NCI-H2107 (cell line): ENCODE results near the gene PKDREJ.
"Not testable (repeated sequence)": the region's sequence is repeated elsewhere in the genome, so short reads cannot be mapped to it uniquely, and the experiment has no call there.

Source experiments
- DNase-seq: peaks from one replicate; lab custom pipeline; 2025; lab: John Stamatoyannopoulos, UW

Gene PKDREJ

DNA sequence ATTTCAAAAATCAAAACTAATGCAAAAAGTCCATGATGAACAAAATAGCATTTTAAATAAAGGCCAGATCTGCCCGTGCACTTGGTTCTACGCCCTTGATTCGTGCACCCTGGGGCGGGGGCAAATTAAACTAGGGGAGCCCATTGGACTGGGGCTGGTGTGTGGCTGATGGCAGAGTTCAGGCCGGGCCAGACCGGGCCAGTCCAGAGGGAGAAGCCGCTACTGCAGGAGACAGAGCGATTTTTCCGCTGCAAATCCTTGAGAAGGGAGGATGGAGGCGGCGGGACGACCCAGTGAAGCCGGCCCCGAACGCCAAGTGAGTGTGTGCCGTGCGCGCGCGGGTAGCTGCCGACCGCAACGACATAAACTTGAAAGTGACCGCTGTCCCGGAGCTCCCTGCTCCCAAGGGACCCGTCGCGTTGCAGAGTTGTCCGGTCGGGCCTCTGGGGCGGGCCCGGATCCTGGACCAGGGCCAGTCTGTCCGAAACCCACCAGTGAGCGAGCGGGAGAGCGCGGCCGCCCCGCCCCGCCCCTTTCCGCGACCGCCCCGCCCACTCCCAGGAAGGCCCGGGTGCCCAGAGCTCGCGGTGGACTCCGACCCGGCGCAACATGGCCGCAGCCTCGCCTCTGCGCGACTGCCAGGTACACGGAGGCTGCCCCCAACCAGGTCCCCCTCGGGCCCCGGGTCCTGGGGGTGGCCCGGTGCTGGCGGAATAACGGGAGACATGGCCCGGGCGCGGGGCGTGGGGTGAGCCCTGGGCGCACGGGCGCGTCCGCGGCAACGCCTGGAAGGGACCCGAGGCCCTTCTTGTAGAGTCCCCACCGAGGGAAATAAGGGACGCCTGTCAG, 4.5 kb upstream of the PKDREJ start, which contains the start of gene TTC38:
TTC38 (plus strand) TSS at position 578 of the 849 bp plus-strand sequence; CDS start at position 610, 32 bp downstream.
- DNase-seq, result no peak

DNA sequence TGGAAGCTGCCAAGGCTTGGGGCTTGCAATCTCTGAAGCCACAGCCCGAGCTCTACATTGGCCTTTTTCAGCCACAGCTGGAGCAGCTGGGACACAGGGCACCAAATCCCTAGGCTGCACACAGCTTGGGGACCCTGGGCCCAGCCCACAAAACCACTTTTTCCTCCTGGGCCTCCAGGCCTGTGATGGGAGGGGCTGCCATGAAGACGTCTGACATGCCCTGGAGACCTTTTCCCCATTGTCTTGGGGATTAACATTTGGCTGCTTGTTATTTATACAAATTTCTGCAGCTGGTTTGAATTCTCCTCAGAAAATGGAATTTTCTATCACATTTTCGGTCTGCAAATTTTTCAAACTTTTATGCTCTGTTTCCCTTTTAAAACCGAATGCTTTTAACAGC, 2.5 kb upstream of the PKDREJ start:
- DNase-seq, result not testable (repeated sequence)

DNA sequence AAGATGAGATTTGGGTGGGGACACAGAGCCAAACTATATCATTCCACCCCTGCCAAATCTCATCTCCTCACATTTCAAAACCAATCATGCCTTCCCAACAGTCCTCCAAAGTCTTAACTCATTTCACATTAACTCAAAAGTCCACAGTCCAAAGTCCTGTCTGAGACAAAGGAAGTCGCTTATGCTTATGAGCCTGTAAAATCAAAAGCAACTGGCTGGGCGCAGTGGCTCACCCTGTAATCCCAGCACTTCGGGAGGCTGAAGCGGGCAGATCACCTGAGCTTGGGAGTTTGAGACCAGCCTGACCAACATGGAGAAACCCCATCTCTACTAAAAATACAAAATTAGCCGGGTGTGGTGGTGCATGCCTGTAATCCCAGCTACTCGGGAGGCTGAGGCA, 1.4 kb upstream of the PKDREJ start:
- DNase-seq, result not testable (repeated sequence)

DNA sequence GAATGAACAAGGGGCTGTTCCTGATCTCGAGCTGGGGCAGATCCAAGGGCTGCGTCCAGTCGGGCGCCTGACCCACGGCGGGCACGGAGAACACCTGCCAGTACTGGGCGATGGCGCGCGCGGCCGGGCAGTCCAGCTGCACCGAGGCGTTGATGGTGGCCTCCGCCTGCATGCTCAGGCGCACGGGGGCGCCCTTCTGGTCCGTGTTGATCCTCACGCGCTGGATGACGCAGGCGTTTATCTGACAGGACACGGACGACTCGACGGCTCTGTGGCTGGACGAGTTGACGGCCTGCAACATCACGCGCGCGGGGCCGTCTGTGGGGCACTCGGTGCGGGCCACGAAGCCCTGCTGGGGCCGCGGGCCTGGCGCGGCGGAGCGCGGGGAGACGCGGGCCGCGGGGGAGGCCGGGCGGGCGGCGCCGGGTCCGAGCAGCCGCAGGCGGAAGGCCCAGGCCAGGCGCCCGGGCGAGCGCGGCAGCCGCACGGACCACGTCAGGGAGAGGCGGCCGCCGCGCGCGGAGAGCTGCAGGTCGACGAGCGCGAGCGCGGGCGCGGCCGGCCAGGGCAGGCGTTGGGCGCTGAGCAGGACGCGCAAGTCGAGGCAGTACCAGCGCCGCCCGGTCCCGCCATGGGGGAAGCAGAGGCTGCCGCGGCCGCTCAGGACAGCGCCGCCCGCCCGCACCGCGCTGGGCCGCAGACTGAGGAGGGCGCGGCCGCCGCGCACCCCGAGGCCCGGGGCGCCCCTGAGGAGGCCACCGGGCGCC, 511 bp downstream of the PKDREJ start:
- DNase-seq, result no peak

DNA sequence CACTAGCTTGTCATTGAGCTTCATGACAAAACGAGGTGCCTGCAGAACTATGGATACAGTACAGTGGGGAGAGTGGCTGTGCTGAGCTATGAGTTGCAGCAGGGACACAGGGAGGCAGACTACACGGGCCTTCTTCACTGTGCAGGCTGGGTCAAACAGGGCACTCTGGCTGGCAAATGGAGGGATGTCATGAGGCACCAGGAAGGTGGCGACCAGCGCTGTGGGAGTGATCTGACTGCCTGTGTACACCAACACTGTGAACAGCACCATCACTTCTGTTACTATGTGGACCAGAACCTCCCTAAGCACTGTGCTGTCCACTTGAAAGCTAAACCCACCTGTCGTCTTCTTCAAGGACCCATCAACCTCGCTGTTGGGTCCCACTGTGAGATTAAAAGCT, 3.1 kb downstream of the PKDREJ start:
- no peak for DNase-seq

DNA sequence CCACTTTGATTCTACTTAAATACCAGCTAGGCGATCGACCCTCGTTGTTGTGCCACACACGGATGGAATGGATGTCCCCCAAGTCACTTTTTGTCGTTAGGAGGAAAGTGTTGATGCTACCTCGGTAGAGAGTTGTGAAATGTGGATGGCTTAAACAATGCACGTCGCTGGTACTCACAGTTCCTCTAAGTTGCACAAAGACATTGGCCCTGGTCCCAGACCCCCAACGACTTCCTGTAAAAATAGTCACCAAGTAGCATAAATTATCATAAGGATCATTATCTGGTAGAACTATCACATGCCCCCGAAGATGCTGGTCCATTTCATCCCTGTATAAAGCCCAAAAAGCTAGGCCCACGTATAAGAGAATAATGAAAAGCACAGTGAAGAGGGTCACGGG, 3.8 kb downstream of the PKDREJ start:
- no peak for DNase-seq

DNA sequence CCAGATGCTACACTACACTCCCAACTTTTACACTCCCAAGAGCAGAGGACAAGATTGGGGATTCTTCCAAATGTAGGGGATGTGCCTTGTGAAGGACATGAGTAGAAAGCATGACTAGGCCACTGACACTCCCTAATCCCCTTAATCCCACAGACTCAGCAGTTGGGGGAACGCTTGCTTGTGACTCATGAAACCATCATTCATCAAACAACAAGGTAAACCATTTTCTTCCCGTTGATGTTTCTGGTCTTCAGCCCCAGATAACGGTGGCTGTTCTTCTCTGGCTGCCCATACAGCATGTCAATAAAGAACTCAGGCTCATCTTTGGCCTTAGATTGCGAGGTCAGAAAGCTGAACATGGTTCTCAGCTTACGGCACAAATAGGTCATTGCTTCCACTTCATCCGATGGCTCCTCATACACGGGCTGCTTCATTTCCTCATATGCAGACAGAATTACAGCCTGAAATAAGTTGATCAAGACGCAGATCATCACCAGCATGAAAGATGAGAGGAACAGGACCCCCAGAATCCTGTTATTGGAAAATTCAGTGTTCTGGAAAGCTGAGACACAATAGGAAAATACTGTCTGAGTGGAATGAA, 6.7 kb downstream of the PKDREJ start:
- no peak for DNase-seq

DNA sequence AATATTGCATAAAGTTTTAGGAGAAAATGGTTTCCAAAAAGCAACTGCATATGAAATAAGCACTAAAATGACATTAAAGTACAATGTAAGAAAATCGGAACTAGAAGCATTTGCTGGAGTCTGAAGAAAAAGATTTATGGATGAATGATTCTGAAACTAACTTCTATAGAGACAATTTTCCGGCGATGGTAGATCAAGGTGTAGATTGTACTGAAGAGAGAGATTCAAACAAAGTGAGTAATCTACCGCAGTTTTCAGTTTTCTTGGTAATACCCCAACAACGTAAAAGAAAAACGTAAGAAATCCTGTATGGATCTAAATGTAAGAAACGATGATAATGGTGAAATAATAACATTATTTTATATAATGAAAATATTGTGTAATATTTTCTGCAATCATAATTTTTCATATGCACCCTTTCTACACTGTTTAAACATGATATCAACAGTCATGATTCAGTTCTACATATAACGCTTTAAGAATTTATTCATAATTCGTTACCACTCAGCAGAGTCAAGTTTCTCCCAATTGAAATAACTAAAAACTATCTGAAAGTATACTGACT, 11.2 kb downstream of the PKDREJ start:
- no peak for DNase-seq

DNA sequence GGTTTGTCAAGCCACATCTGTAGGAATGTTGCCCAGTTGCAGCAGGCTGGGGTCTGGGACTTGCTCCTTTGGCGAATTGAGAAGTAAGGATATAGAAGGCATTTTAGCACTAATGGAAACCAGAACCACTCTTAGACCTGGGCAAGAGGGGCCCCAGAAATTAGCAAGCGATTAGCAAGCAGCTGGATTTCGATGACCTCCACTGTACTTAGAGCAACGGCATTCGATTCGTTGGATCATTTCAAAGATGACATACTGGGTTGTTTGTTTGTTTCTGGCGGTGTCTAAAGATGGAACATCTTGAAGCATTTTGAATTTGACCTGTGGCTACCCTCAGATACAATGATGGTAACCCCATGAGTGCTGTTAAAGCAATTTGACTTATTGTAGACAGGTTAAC, 11.9 kb downstream of the PKDREJ start:
- no peak for DNase-seq

DNA sequence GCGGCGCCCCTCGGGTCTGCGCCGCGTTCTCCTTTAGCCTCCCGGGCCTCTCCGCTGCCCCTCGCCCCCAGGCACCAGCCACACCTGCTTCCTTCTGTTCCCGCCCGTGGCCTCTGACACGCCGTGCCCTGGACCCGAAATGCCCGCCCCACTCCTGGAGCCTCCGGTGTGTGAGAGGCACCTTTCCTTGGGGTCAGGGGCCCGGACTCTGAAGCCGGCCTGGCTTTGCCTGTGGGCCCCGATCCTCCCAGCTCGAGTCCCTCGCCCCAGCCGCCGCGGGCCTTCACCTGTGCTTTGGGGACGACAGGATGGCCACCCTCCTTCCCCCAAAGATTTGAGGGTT, 12.4 kb downstream of the PKDREJ start:
- no peak for DNase-seq

DNA sequence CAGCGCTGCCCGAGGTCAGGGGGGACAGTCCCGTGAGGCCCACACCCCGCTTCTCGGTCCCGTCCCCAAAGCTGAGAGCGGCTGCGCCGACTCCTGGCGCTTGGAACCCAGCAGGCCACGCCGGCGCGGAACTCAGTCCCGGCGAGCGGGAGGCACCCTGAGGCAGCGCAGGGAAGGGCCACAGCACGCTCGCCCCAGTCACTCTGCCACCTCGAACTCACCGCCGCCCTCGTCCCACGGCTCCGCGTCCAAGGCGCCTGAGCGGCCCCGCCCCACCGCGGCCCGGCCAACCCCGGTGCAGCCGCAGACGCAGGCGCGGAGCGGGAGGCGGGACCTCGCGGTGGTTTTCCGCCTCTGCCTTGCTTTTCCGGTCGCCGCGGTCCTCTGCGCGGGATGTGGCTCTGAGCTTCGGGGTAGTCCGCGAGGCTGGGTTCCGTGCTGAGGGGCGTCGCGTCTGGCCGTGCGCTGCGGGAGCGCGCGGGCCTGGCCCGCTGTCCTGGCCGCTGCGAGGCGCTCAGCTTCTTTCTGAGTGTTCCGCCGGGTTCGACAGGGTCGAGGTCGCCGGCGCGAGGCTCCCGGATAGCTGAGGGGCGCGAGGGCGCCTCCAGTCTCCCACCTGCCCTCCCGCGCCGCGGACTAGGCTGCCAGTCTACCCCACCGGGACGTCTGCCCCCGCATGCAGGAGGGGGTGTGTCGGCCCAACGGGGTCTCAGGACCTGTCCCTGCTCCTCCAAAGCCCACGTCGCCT, 12.9 kb downstream of the PKDREJ start, which contains the start of gene CDPF1:
CDPF1 (minus strand) TSS at position 259 of the 748 bp plus-strand sequence. CDS start 2,009 bp downstream, outside the sequence.
- peak; percentile 73 for DNase-seq

DNA sequence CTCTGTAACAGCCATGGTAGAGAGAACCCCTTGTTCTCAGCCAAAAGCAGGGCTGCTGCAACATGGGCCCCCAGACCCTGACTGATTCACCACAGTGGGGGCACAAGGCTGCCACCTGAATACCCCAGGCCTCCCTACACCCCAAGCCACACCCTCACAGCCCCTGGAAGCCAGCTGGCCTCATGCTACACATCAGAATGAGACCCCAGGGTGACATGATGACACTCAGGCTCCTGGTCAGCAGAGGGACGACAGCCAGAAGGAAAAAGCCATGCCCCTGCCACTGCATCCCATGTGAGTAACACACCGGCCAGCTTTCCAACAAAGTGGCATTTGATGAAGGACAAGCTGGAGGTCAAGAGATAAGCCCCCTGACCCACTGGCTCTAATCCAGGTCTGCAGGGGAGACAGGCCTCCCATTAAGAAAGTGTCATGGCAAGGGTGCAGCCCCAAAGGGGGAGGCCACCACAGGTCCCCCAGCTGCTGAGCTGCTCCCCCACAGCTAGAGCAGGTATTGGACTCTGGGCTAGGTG, 15.6 kb downstream of the PKDREJ start:
- no peak for DNase-seq

DNA sequence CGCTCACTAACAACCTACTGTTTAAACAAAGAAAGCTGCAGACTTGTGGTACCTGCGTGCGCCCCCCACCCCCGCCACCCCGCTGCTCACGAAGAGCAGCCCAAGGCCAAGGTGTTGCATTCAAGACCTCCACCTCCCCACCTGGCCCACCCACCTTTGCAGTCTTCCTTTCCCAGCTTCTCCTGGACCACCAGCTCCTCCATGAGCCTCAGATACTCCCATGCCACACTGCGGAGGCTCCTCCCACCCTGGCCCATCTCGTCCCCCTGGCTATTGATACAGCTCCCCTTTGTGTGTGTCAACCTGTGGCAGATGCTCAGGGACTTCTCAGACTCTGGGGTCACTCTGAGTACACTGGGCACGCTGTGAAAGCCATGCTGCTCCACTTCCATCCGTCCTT, 17.0 kb downstream of the PKDREJ start:
- no peak for DNase-seq

DNA sequence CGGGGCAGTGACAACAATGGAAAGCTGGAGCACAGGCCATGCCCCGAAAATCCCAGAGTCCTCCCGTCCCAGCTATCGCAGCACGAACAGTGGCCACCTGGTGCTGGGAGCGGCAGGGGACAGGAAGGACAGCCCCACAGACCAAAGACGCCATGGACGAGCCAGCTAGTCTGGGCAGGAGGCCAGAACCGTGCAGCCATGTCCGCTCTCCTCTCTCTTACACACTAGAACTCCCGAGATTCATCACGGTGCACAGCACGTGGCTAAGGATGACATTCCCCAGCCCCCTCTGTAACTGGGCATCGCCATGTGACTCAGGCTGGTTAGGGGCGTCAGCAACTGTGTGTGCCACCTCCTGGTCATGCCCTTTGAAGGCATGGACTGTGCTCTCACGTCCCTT, 17.6 kb downstream of the PKDREJ start:
- DNase-seq, result no peak

DNA sequence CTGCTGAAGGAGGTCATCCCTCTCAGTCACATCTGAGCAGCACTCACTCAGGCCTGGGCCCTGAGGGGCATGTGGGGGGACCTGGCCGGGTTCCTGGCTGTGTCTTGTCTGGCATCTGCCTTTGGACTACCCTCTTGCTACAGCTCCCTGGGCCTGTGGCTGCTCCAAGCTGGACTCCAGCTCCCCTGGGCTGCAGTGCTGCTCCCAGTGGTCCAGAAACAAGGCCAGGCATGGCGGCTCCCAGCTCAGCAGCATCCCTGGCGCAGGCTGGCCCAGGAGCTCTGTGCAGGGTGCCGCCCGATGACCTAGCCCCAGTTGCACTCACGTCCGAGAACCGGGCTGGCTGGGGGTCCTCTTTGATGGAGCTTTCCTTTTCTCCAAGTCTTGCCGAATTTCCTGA, 18.4 kb downstream of the PKDREJ start:
- no peak for DNase-seq

DNA sequence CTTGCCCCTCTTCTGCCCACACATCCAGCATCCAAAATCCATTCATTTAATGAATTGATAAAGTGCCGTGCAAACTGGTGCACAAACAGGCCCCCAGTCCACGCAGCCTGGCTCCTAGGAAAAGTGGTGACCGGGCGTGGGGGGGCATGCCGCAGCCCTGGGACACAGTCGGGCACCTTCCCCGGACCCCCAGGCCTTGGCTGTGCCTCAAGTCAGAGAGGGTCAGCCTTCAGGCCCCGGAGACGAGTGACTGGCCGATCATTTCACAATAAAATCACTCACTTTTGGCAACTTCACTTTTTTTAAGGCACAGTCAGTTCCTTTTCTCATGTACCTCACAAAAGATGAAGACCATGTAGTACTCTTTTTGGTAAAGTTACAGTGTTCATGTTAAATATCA, 21.1 kb downstream of the PKDREJ start:
- no peak for DNase-seq

DNA sequence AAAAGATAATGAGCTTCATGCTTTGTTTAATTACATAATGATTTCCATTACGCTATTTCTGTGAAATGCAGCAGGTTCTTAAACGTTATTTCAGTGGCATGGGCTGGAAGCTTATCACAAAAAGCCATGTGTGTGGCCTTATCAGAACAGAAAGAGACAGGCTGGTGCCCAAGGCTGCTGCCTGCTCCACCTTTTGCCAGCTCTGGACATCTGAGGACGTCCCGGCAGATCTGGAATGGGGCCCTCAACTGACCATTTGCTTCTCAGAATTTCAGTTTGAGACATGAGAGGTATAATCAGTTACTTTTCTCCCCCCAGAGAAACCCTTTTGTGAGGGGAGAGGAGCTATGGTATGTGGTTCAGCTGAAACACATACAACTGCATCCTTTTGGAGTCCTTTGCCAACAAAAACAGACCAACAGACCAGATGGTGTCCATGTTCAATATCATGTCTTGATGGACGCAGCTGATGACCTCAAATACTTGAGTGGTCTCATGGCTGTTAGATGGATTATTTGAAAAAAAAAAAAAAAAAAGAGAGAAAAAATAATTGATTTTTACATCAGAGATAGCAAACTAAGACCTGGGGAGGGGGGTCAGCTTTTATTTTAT, 21.6 kb downstream of the PKDREJ start:
- DNase-seq, result no peak

DNA sequence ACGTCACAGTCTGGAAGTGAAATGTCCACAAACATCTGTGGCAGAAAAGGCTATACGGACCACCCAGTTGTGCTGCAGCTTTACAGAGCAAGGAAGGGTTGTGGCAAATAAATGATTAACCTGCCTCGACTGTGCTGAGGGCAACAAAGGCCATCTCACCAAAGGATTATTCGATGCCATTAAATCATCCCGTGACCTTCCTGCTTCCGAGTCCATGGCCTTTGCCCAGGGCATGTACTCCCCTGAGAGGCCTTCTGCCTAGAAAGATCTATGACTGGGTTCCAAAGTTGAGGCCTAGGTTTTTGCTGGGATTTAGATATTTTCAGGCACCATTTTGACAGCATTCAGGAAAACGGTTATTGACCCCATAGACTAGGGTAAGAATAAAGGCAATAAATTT, 22.2 kb downstream of the PKDREJ start:
- no peak for DNase-seq

DNA sequence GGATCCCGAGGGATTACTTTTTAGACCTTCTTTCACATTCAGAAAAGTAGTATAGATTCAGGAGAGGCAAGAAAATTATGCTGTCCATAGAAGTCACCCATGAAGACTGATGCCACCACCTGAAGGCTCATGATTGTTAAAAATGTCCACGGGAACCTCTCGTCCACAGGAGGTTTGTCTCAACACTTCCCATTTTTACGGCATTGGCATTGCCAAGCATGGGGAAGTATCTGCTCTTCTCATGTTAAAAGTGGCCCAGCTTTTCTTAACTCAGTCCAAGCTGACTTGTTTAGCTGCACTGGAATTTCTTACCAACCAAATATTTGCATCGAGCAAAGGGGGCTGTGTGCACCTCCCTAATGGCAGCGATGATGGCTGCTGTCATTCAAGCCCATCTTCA, 22.6 kb downstream of the PKDREJ start:
- DNase-seq, result no peak

DNA sequence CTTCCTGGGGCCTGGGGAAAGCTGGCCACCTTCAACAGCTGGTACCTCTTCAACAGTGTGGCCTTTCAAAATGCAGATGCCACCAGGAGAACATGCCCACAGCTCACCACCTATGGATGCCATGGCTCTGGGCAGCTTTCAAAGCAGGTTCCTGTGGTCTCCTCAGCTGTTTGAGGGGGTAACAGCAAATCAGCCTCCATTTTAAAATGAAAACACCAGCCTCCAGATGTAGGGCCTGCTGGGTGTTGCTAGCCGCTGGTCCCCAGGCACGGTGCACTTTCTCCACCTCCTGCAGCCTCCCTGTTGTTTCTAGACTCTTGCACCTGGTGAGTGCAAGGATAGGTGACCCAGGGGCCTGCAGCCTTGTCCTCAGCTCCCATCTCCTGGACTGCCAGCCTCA, 23.1 kb downstream of the PKDREJ start:
- DNase-seq, result no peak
